ENCODE data around the gene TPK1.

TPK1 gene

DNA sequence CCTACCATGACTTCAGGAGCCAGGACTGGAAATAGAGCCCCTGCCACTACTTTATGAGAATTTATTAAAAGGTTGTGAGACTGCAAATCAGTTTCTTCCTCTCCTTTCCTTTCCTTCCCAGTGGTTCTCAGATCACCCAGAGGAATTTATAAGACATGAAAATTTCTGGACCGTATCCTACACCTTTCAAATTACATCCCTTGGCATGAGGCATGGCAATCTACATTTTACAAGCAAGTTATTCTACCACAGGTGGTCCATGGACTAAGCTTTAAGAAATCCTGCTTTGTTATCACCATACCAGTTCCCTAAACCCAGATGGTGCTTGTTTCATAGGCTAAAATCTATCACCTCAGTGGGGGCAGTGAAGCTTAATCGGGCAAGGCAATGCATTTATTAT is 66.5 kb downstream of the TPK1 start:
- no peak overlapping the region for H3K27ac ChIP-seq
- TF ChIP-seq, protein P1, sequence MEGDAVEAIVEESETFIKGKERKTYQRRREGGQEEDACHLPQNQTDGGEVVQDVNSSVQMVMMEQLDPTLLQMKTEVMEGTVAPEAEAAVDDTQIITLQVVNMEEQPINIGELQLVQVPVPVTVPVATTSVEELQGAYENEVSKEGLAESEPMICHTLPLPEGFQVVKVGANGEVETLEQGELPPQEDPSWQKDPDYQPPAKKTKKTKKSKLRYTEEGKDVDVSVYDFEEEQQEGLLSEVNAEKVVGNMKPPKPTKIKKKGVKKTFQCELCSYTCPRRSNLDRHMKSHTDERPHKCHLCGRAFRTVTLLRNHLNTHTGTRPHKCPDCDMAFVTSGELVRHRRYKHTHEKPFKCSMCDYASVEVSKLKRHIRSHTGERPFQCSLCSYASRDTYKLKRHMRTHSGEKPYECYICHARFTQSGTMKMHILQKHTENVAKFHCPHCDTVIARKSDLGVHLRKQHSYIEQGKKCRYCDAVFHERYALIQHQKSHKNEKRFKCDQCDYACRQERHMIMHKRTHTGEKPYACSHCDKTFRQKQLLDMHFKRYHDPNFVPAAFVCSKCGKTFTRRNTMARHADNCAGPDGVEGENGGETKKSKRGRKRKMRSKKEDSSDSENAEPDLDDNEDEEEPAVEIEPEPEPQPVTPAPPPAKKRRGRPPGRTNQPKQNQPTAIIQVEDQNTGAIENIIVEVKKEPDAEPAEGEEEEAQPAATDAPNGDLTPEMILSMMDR (conservative IDR thresholded peaks at IDR 0.05; ENCODE audit: low read depth): no peak
- CTCF ChIA-PET: interaction anchor here (0.5 kb wide), 1 partner anchor 28 kb away, joined by 3 read pairs; no protein-coding TSS in a partner anchor
- POLR2A ChIA-PET (ENCODE audit: low non-redundant PET): no interaction called here
- no peak for DNase-seq (ENCODE audit: low spot score)

DNA sequence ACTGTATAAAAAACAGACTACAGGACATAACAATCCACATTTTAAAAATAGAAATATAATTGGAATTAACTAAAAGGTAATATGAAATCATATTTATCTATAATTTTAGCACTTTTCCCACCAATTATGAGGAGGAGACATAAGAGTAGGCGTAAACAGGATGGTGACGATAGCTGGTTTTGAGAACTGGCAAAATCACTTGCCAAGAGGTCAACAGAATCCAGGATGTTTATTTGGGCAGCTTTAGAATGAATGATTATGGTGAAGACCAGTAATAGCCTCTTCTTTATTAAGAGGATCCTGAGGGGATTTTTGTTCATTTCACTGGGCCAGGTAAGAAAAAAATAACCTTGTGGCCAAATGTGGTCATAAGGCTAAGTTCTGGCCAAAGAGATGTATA is 67.2 kb downstream of the TPK1 start:
- POLR2A ChIA-PET (ENCODE audit: low non-redundant PET): no interaction called here
- CTCF ChIA-PET: no interaction called here
- no peak overlapping the region for H3K27ac ChIP-seq
- DNase-seq (ENCODE audit: low spot score): no peak
- TF ChIP-seq, protein P1 (conservative IDR thresholded peaks at IDR 0.05; ENCODE audit: low read depth): no peak

DNA sequence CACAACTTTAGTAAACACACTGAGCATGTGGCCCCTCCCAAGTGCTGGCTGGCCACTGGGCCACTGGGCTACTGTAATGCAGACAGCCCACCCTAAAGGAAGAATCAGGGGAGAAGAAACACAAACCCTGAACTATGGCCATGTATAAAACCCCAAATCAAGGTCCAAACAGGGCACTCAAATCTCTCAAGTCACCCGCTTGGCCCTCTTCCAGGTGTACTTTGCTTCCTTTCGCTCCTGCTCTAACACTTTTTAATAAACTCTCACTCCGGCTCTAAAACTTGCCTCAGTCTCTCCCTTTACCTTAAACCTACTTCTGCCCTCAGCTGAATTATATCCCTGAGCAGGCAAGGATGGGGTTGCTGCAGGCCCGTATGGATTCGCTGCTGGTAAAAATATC is 72.6 kb downstream of the TPK1 start:
- POLR2A ChIA-PET (ENCODE audit: low non-redundant PET): no interaction called here
- H3K27ac ChIP-seq: no peak overlapping the region
- DNase-seq (ENCODE audit: low spot score): no peak
- TF ChIP-seq, protein P1 (conservative IDR thresholded peaks at IDR 0.05; ENCODE audit: low read depth): no peak
- CTCF ChIA-PET: no interaction called here

DNA sequence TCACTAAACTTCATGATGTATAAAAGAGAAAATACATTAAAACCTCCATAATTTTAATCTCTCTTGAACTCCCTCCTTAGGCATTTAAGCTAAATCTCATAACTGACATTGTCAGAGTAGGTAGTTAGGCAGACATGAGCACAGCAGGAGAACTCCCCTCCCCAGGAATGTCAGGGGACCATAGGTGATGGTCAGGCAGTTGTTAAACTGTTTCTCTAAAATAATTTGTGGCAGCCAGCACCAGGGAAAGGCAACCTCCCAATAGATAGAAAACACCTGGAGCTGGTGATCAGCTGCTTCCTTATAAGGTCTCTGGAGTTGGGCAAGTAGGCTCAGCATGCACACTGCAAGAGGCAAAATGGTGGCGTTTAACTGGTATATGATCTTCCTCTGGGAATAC is 73.0 kb downstream of the TPK1 start:
- no peak overlapping the region for H3K27ac ChIP-seq
- ChIA-PET CTCF (no interaction called here), POLR2A (ENCODE audit: low non-redundant PET) (no interaction called here)
- DNase-seq (ENCODE audit: low spot score): no peak
- TF ChIP-seq, protein P1 (conservative IDR thresholded peaks at IDR 0.05; ENCODE audit: low read depth): no peak

DNA sequence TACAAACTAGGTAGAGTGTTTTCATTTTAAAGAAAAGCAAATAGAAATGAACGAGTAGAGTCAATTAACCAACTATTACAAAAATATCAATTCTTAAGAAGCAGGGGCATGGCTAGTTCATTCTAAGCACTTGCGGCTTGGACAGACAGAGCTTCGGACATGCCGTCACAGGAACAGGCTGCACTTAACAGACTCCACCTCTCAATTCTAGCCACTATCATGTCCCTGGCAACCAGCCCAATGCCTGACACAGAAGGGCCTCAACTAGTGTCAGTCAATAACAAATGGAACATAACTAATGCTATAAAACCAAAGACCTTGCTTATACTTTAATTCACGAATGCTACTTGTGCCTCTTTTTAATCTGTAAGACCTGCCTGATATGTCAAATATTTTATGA is 74.4 kb downstream of the TPK1 start:
- DNase-seq (ENCODE audit: low spot score): no peak
- no peak overlapping the region for H3K27ac ChIP-seq
- POLR2A ChIA-PET (ENCODE audit: low non-redundant PET): no interaction called here
- CTCF ChIA-PET: no interaction called here
- TF ChIP-seq, protein P1 (conservative IDR thresholded peaks at IDR 0.05; ENCODE audit: low read depth): no peak

DNA sequence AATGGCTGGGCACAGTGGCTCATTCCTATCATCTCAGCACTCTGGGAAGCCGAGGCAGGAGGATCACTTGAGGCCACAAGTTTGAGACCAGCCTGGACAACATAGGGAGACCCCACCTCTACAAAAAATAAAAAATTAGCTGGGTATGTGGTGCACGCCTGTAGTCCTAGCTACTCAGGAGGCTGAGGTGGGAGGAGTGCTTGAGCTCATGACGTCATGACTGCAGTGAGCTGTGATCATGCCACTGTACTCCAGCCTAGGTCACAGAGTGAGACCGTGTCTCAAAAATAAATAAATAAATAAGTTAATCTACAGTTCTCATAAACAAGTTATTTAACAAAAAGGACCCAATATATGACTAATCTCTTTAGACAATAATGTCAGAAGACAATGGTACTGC is 76.2 kb downstream of the TPK1 start:
- ChIA-PET CTCF (no interaction called here), POLR2A (ENCODE audit: low non-redundant PET) (no interaction called here)
- TF ChIP-seq, protein P1 (conservative IDR thresholded peaks at IDR 0.05; ENCODE audit: low read depth): no peak
- no peak overlapping the region for H3K27ac ChIP-seq
- no peak for DNase-seq (ENCODE audit: low spot score)

DNA sequence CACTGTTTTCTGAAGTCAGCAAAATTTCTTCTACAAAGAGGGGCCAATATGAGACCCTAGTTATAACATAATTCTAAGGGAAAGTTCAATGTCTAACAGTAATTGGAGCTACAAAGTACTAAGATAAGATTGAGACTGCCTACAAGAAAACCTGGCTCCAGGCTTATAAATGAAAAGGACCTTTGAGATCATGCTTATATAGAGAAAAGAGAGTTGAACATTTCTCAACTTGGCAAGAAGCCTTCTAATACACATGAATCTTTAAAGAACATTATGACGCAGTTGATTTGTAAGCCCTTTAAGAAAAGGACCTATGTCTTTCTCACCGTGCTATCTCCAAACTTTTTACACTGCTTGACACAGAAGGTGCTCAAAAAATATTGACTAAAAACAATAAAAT is 87.9 kb downstream of the TPK1 start:
- ChIA-PET POLR2A (ENCODE audit: low non-redundant PET) (no interaction called here), CTCF (interaction anchor here (0.6 kb wide), 1 partner anchor 77 kb away, joined by 3 read pairs; no protein-coding TSS in a partner anchor)
- TF ChIP-seq, protein P1 (conservative IDR thresholded peaks at IDR 0.05; ENCODE audit: low read depth): no peak
- no peak for DNase-seq (ENCODE audit: low spot score)
- H3K27ac ChIP-seq: no peak overlapping the region
